CD4-positive, alpha-beta memory T cell (primary cell): ENCODE measurements around the gene NPHS2. TPM values are rescaled to one million over a fixed set of nuclear protein-coding genes. Genes with fewer than 3 reads are reported as not detected.

ENCODE experiments used
- CTCF ChIA-PET: fragments of 350-600 bp; sonication (Branson Sonifier 250); formaldehyde crosslinking; loops from one replicate; lab custom pipeline; 2021; ENCODE audit warnings: inconsistent platforms; ENCODE audit not compliant: partially characterized antibody; lab: Charles Lee
- POLR2A ChIA-PET: fragments of 350-600 bp; sonication (Branson Sonifier 250); formaldehyde crosslinking; loops from one replicate; lab custom pipeline; 2021; ENCODE audit not compliant: partially characterized antibody; lab: Charles Lee
- DNase-seq, 5 donors: peaks; one replicate each; pipeline versions ENCODE4 v3.0.0 to v3.0.0-alpha.2; 2020 to 2022; ENCODE audit warnings: mixed read lengths in 1 of 5
- H3K27ac ChIP-seq: one replicate; pipeline ENCODE4 v1.7.0; 2013; ENCODE audit warnings: low read depth, low read length
- H3K27me3 ChIP-seq: 2 replicates; pipeline ENCODE4 v1.7.0; 2013; ENCODE audit warnings: mild to moderate bottlenecking, low read length, moderate library complexity; ENCODE audit not compliant: insufficient read depth
- H3K36me3 ChIP-seq: 2 replicates; pipeline ENCODE4 v1.7.0; 2013; ENCODE audit warnings: mild to moderate bottlenecking, low read length, moderate library complexity; ENCODE audit not compliant: insufficient read depth
- H3K4me1 ChIP-seq: 2 replicates; pipeline ENCODE4 v1.7.0; 2013; ENCODE audit warnings: mild to moderate bottlenecking, low read length, moderate library complexity; ENCODE audit not compliant: insufficient read depth
- H3K4me3 ChIP-seq, 2 donors: one replicate each; pipeline ENCODE4 v1.7.0; 2013; ENCODE audit warnings: low read length in 2 of 2, mild to moderate bottlenecking in 1 of 2
- H3K9me3 ChIP-seq, 2 donors: one replicate each; pipeline ENCODE4 v1.7.0; 2013; ENCODE audit warnings: low read length in 2 of 2, control low read depth in 1 of 2; ENCODE audit not compliant: control insufficient read depth in 1 of 2
- H3K27ac Mint-ChIP-seq, 7 donors: one replicate each; pipeline ENCODE4 v1.8.0; 2020 to 2021; ENCODE audit warnings: mixed read lengths in 7 of 7, mild to moderate bottlenecking in 6 of 7, inconsistent platforms in 3 of 7, moderate library complexity in 3 of 7
- H3K27me3 Mint-ChIP-seq, 2 donors: one replicate each; pipeline ENCODE4 v1.8.0; 2020 to 2021; ENCODE audit warnings: mixed read lengths in 2 of 2
- H3K36me3 Mint-ChIP-seq, 2 donors: one replicate each; pipeline ENCODE4 v1.8.0; 2020 to 2021; ENCODE audit warnings: mixed read lengths in 2 of 2, inconsistent platforms in 1 of 2, mild to moderate bottlenecking in 1 of 2
- H3K4me1 Mint-ChIP-seq, 4 donors: one replicate each; pipeline ENCODE4 v1.8.0; 2020 to 2021; ENCODE audit warnings: mixed read lengths in 4 of 4, mild to moderate bottlenecking in 1 of 4
- H3K4me3 Mint-ChIP-seq, 8 donors: one replicate each; pipeline ENCODE4 v1.8.0; 2020 to 2021; ENCODE audit warnings: mixed read lengths in 8 of 8, mild to moderate bottlenecking in 7 of 8, moderate library complexity in 6 of 8, inconsistent platforms in 3 of 8
- H3K9me3 Mint-ChIP-seq, 8 donors: one replicate each; pipeline ENCODE4 v1.8.0; 2020 to 2021; ENCODE audit warnings: mixed read lengths in 8 of 8, mild to moderate bottlenecking in 5 of 8, inconsistent platforms in 3 of 8, moderate library complexity in 1 of 8
- intact Hi-C: fragments of 100-400 bp; cut with micrococcal nuclease; formaldehyde crosslinking; loops from one replicate; pipeline ENCODE4 v1.15.1; 2023
- polyA plus RNA-seq, 2 donors: library from polyadenylated mRNA; unstranded; fragments of 300-500 nt; fragmentation: Illumina TruSeq; gene quantifications; one replicate each; pipeline ENCODE4 v1.2.3, GENCODE V29; 2021
- total RNA-seq, 2 experiments: library from RNA; stranded (reverse); gene quantifications; one replicate each; pipeline ENCODE4 v1.2.3, GENCODE V29; 2021

NPHS2 gene
- total RNA-seq (not detected), polyA plus RNA-seq (not detected)

DNA sequence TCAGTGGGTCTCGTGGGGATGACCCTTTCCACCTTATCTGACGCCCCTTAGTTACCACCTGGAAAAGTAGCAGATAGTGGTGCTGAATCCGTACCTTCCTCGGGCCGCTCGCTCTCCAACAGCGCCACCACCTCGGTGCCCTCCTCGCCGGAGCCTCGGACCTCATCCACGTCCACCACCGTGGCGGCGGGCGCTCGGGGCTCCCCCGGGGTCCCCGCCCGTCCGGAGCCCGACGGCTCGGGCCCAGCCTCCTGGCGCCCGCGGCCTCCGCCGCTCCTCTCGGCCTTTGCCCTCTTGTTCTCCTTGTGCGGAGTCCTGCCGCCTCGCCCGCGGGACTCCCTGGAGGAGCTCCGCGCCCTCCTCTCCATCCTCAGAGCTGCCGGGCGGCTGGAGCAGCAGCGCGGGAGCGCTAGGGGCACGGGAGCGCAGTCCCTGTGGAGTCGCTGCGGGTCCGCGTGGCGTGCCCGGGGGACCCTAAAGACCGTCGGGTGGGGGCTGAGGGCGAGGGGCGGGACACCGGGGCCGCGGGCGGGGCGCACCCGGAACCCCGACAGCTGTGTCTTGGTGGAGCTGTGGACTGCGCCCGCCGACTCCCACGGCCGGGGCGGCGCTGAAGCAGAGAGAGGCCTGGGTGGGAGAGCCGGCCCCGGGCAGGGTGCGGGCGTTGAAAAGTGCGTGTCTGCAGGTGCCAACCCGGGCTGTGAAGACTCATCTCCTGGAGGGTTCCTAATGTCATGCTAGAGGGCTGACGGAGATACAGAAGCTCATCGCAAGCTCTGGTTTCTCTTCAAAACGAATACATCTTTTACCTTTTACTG is at the start of gene NPHS2:
Gene NPHS2, minus strand, starts transcription at position 452 of the 818 bp plus-strand sequence. Its CDS starts 84 bp downstream, at position 368.
- no peak within 1 kb of the TSS for H3K27ac Mint-ChIP-seq
- Histone ChIP-seq H3K27ac (no peak within 1 kb of the TSS), H3K9me3 (no peaks in the 10 kb centered on the region), H3K27me3 (peaks cover 14% of the 10 kb centered on the region), H3K36me3 (no peaks in the 10 kb centered on the region), H3K4me1 (no peaks in the 10 kb centered on the region), H3K4me3 (no peak within 1 kb of the TSS)
- H3K4me3 Mint-ChIP-seq: peak within 1 kb of the TSS in 3 of 8 donors; percentile 7 to 14 (median 12)
- intact Hi-C loops: no loop called here
- peaks cover 30 to 44% of the 10 kb centered on the region in 2 donors for H3K27me3 Mint-ChIP-seq
- CTCF ChIA-PET: no interaction called here
- no peaks in the 10 kb centered on the region for H3K36me3 Mint-ChIP-seq
- no peak for DNase-seq
- POLR2A ChIA-PET: no interaction called here
- peaks cover 0 to 7% (median 4%) of the 10 kb centered on the region in 4 donors for H3K4me1 Mint-ChIP-seq
- H3K9me3 Mint-ChIP-seq: peaks cover 0 to 6% (median 0%) of the 10 kb centered on the region in 8 donors

DNA sequence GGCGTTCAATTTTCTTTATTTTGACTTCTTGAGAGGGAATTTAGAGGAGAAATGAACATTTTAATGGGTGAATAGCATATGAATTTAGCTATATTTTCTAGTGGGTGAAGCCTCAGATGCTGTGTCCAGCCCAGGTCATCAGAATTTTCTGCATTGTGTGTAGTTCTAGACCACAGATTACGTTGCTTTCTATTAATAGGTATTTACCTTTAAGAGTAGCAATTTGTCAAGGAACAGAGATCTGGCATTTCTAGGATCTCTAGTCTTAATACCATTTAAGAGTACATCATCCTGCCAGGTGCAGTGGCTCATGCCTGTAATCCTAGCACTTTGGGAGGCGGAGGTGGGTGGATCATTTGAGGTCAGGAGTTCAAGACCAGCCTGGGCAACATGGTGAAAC is 36.6 kb upstream of the NPHS2 start:
- CTCF ChIA-PET: no interaction called here

GRCh38 chr1:179601093-179601492 is 25.3 kb upstream of the NPHS2 start:
- H3K27ac ChIP-seq: no peak overlapping the region
- H3K36me3 ChIP-seq: no peaks in the 10 kb centered on the region
- H3K4me1 ChIP-seq: no peaks in the 10 kb centered on the region
- intact Hi-C loops: no loop called here
- POLR2A ChIA-PET: no interaction called here
- Mint-ChIP-seq H3K36me3 (no peaks in the 10 kb centered on the region), H3K27me3 (peaks cover 8 to 17% of the 10 kb centered on the region in 2 donors), H3K4me1 (no peaks in the 10 kb centered on the region), H3K4me3 (no peak overlapping the region), H3K9me3 (peaks cover 0 to 7% (median 3%) of the 10 kb centered on the region in 8 donors), H3K27ac (no peak overlapping the region)
- H3K27me3 ChIP-seq: no peaks in the 10 kb centered on the region
- H3K9me3 ChIP-seq: no peaks in the 10 kb centered on the region
- H3K4me3 ChIP-seq: no peak overlapping the region
- DNase-seq: no peak
- CTCF ChIA-PET: no interaction called here

More for the DNA sequence above, 36.6 kb upstream of the NPHS2 start:
- POLR2A ChIA-PET: no interaction called here
- DNase-seq: no peak
- H3K27me3 Mint-ChIP-seq: peaks cover 10 to 12% of the 10 kb centered on the region in 2 donors
- intact Hi-C loops: no loop called here
- no peak overlapping the region for H3K27ac ChIP-seq
- no peaks in the 10 kb centered on the region for H3K27me3 ChIP-seq
- H3K36me3 ChIP-seq: no peaks in the 10 kb centered on the region
- H3K36me3 Mint-ChIP-seq: no peaks in the 10 kb centered on the region
- no peak overlapping the region for H3K4me3 ChIP-seq
- peaks cover 0 to 3% (median 0%) of the 10 kb centered on the region in 8 donors for H3K9me3 Mint-ChIP-seq
- no peaks in the 10 kb centered on the region for H3K4me1 Mint-ChIP-seq
- H3K27ac Mint-ChIP-seq: no peak overlapping the region
- H3K4me1 ChIP-seq: no peaks in the 10 kb centered on the region
- no peak overlapping the region for H3K4me3 Mint-ChIP-seq
- no peaks in the 10 kb centered on the region for H3K9me3 ChIP-seq

DNA sequence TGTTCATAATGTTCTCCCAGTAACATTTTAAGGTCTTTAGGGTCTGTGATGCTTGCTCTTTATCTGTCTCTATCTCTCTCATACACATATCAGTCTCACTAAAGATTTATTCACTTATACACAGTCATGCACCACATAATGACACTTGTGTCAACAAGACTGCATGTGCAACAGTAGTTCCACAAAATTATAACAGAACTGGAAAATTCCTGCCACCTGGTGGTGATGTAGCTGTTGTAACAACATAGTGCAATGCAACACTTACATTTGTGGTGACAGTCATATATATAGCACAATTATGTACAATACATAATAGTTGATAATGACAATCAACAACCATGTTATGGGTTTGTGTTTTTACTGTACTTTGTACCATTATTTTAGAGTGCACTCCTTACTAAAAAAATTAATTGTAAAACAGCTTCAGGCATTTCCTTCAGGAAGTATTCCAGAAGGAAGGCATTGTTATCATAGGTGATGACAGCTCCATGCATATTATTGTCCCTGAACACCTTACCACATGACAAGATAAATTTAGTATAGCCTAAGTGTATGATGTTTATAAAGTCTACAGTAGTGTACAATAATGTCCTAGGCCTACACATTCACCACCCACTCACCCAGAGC is 24.0 kb upstream of the NPHS2 start:
- POLR2A ChIA-PET: no interaction called here
- H3K4me3 Mint-ChIP-seq: no peak overlapping the region
- Histone ChIP-seq H3K27me3 (no peaks in the 10 kb centered on the region), H3K36me3 (no peaks in the 10 kb centered on the region), H3K27ac (no peak overlapping the region), H3K9me3 (no peaks in the 10 kb centered on the region), H3K4me1 (no peaks in the 10 kb centered on the region), H3K4me3 (no peak overlapping the region)
- H3K9me3 Mint-ChIP-seq: peaks cover 0 to 7% (median 3%) of the 10 kb centered on the region in 8 donors
- no peaks in the 10 kb centered on the region for H3K4me1 Mint-ChIP-seq
- no peak for DNase-seq
- H3K27me3 Mint-ChIP-seq: peaks cover 9 to 17% of the 10 kb centered on the region in 2 donors
- intact Hi-C loops: no loop called here
- CTCF ChIA-PET: no interaction called here
- H3K27ac Mint-ChIP-seq: no peak overlapping the region
- H3K36me3 Mint-ChIP-seq: no peaks in the 10 kb centered on the region

DNA sequence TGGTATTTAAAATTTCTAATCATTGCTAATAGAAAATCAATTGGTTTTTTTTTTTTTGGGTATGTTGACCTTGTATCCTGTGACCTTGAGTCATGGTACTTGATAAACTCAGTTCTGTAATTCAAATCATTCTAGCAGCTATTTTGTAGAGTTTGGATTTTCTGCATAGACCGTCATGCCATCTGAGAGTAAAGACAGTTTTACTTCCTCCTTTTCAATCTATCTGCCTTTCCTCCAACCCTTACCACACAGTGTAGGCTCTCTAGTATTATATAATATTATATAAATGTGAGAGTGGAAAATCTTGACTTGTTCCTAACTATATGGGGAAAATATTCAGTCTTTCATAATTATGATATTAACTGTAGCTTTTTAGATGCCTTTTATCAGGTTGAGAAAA is 22.9 kb upstream of the NPHS2 start:
- Mint-ChIP-seq H3K4me1 (no peaks in the 10 kb centered on the region), H3K27me3 (peaks cover 10 to 19% of the 10 kb centered on the region in 2 donors), H3K36me3 (no peaks in the 10 kb centered on the region), H3K9me3 (peaks cover 0 to 6% (median 3%) of the 10 kb centered on the region in 8 donors), H3K27ac (no peak overlapping the region), H3K4me3 (no peak overlapping the region)
- no peaks in the 10 kb centered on the region for H3K36me3 ChIP-seq
- no peaks in the 10 kb centered on the region for H3K9me3 ChIP-seq
- no peak overlapping the region for H3K27ac ChIP-seq
- CTCF ChIA-PET: no interaction called here
- no peak overlapping the region for H3K4me3 ChIP-seq
- intact Hi-C loops: no loop called here
- H3K27me3 ChIP-seq: no peaks in the 10 kb centered on the region
- POLR2A ChIA-PET: no interaction called here
- no peaks in the 10 kb centered on the region for H3K4me1 ChIP-seq
- no peak for DNase-seq

GRCh38 chr1:179591592-179592580 is 16.1 kb upstream of the NPHS2 start, which contains the start of gene TDRD5:
Gene TDRD5, plus strand, starts transcription at chr1:179591832. Its CDS starts 784 bp downstream, at chr1:179592616.
- H3K36me3 ChIP-seq: no peaks in the 10 kb centered on the region
- DNase-seq: no peak
- H3K9me3 ChIP-seq: no peaks in the 10 kb centered on the region
- no peaks in the 10 kb centered on the region for H3K4me1 ChIP-seq
- intact Hi-C loops: no loop called here
- no peak within 1 kb of the TSS for H3K27ac ChIP-seq
- no peak within 1 kb of the TSS for H3K4me3 ChIP-seq
- no peaks in the 10 kb centered on the region for H3K36me3 Mint-ChIP-seq
- CTCF ChIA-PET: no interaction called here
- POLR2A ChIA-PET: no interaction called here
- peaks cover 25 to 27% of the 10 kb centered on the region in 2 donors for H3K27me3 Mint-ChIP-seq
- H3K4me1 Mint-ChIP-seq: no peaks in the 10 kb centered on the region
- H3K27me3 ChIP-seq: peaks cover 5% of the 10 kb centered on the region
- no peak within 1 kb of the TSS for H3K27ac Mint-ChIP-seq
- H3K4me3 Mint-ChIP-seq: no peak within 1 kb of the TSS
- H3K9me3 Mint-ChIP-seq: peaks cover 0 to 3% (median 0%) of the 10 kb centered on the region in 8 donors
